ENCODE data around the gene IDH3G.

Gene IDH3G

GRCh38 chrX:153791104-153791852 is 2.9 kb downstream of the IDH3G start:
- no peak for DNase-seq (ENCODE audit: low read depth)

DNA sequence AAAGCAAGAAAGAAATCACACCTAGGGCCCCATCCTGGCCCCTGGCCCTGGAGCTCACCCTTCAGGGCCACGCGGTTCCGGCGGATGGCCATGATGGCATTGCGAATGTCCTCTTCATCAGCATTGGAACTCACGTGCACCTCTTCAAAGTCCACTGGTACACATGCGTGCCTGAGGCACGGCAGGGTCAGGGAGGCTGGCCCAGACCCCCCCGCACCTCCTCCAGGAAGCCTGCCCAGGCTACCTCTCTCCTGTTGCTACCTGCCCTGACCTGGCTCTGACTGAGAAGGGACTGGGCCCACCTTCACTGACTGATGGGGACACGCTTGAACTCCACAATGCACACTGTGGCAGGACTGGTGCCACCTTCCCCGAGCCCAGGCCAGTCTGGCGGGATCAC is 4.5 kb downstream of the IDH3G start:
- no peak for DNase-seq (ENCODE audit: low read depth)

- DNase-seq (ENCODE audit: low read depth): no peak
Measured at GRCh38 chrX:153786669-153787068, 7.5 kb downstream of the IDH3G start.

DNA sequence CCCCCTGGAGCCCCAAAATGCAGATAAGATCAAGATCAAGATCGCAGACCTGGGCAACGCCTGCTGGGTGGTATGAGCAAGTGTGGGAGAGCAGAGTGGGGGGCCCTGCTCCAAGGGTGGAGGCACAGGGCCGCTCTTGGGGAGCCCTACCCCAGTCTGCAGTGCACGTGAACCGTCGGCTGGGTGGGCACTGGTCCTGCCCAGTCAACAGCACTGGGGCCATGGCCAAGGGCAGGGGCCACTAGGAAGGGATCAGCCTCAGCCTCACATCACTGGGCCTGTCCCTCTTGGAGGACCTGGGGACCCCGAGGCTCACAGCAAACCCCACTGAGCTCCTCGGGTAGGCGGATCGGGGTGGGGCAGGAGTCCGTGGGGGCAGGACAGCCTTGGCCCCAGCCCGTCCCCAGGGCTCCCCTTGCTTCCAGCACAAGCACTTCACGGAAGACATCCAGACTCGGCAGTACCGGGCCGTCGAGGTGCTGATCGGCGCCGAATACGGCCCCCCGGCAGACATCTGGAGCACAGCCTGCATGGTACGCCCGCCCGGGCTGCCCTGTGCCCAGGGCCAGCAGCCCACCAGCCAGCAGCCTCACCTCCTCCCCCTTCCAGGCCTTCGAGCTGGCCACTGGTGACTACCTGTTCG is 9.7 kb downstream of the IDH3G start:
- DNase-seq (ENCODE audit: low read depth): no peak

DNA sequence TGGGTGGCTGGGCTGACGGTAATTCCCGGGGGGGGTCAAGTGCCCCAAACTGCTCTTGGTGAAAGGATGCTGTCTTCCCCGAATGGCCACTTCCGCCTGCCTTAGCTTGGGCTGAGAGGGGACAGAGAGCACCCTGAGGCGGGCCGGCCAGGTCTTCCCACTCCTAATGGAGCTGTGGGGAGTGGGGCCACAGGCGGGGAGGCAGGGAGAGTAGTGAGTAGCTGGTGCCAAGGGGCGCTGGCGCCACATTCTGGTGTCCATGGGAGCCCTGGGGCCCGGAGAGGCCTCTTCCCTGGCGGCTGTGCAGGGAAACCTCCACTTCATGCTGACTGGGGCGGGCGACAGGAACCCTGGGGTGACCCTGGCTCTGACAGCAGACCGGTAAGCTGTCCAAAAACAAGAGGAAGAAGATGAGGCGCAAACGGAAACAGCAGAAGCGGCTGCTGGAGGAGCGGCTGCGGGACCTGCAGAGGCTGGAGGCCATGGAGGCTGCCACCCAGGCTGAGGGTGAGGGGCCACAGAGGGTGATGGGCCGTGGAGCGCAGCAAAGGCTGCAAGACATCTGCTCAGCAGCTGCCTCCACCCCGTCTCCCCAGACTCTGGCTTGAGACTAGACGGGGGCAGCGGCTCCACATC is 10.7 kb downstream of the IDH3G start:
- no peak for DNase-seq (ENCODE audit: low read depth)

GRCh38 chrX:153782871-153783270 is 11.3 kb downstream of the IDH3G start:
- no peak for DNase-seq (ENCODE audit: low read depth)

DNA sequence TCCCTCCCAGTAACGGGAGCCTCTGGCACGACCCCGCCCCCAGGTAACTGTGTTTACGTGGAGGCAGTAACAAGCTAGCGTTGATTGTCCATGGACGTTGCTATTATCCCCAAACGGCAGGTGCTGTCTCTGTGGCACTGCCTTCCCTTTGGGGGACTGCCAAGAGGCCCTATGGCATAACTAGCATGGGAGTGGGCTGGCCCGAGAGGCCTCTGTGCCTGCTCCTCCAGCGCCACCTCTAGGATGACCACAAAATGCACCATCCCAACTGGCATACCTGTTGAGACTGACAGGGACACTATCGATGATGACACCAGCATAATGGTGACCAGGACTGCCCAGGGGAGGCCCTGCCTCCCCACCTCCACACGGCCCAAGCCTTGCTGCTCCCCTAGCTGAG is 11.9 kb downstream of the IDH3G start:
- DNase-seq (ENCODE audit: low read depth): no peak

DNA sequence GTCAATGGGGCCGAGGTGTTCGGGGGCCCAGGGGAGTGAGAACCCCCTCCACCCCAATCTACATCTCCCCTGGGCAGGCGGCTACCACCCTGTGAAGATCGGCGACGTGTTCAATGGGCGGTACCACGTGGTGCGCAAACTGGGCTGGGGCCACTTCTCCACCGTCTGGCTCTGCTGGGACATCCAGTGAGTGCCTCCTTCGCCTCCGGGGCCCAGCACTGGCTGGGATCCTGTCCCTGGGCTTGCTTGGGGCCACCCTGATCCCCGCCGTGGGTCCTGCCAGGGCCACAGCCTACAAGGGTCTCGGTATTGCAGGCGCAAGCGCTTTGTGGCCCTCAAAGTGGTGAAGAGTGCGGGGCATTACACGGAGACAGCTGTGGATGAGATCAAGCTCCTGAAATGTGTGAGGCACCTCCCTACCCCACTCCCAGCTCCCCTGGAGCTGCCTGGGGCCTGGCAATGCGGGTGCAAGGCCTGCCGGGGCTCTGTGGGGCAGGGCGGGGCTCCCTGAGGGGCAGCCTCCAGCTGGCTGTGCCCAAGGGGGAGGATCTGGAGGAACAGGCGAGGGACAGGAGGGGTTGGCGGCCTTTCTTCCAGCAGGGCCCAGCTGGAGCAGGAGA is 12.6 kb downstream of the IDH3G start:
- DNase-seq (ENCODE audit: low read depth): no peak

DNA sequence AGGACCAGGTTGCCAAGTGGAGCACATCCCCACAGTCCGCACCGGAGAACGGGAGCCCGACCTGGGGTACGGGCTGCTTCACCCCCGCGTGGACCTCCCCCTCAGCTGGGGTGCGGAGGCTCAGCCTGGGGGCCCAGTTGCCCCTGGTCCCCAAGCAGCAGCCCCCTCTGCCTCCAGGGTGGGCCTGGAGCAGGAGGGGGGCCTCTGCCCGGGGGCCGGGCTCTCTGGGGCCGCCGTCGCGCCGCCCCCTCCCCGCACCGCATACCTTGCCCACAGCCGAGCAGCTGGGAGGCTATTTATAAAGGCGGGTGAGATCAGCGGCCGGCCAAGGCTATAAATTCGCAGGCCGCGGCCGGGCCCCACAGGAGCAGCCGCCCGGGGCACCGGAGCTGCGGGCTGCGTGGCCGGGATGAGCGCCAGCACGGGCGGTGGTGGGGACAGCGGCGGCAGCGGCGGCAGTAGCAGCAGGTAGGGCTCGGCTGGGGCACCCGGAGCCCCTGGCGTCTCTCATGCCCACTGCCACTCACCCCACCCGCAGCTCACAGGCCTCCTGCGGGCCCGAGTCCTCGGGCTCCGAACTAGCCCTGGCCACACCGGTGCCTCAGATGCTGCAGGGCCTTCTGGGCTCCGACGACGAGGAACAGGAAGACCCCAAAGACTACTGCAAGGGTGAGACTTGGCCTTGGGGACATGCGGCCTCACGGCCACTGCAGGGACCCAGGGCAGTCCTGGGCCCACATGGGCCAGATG is 13.3 kb downstream of the IDH3G start, which contains the start of gene SRPK3:
Gene SRPK3, plus strand, starts transcription at position 364 of the 750 bp plus-strand sequence. Its CDS starts 46 bp downstream, at position 410.
- no peak for DNase-seq (ENCODE audit: low read depth)

GRCh38 chrX:153779891-153780677 is 14.1 kb downstream of the IDH3G start:
- DNase-seq (ENCODE audit: low read depth): no peak

GRCh38 chrX:153778684-153779101 is 15.5 kb downstream of the IDH3G start:
- DNase-seq (ENCODE audit: low read depth): no peak

GRCh38 chrX:153778181-153778580 is 16.0 kb downstream of the IDH3G start:
- DNase-seq (ENCODE audit: low read depth): no peak

DNA sequence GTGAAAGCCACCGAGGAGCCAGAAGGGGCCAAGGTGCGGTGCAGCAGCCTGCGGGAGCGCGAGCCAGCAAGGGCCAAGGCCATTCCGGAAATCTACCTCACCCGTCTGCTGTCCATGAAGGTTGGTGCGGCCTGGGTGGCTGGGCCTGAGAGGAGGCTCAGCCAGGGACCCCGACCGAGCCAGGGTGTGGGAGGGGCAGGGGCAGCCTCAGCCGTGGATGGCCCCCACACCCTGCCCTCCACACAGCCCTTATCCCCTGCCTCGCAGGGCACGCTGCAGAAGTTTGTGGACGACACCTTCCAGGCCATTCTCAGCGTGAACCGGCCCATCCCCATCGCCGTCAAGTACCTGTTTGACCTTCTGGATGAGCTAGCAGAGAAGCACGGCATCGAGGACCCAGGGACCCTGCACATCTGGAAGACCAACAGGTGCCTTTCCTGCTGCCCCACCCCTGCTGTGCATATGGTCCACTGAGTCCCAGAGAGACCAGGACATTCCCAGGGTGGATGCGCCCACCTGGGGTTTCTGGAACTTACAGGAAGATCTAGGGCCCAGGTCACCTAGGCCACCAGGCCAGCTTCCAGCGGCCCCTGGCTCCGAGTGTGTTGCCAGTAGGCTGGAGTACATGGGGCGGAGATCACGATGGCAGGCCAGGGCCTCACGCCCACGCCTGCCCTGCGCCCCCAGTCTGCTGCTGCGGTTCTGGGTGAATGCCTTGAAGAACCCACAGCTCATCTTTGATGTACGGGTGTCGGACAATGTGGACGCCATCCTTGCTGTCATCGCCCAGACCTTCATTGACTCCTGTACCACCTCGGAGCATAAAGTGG is 16.7 kb downstream of the IDH3G start:
- no peak for DNase-seq (ENCODE audit: low read depth)

GRCh38 chrX:153776611-153777045 is 17.5 kb downstream of the IDH3G start:
- no peak for DNase-seq (ENCODE audit: low read depth)

- no peak for DNase-seq (ENCODE audit: low read depth)
Measured at GRCh38 chrX:153776120-153776599, 18.0 kb downstream of the IDH3G start.

GRCh38 chrX:153775293-153776119 is 18.7 kb downstream of the IDH3G start:
- no peak for DNase-seq (ENCODE audit: low read depth)

DNA sequence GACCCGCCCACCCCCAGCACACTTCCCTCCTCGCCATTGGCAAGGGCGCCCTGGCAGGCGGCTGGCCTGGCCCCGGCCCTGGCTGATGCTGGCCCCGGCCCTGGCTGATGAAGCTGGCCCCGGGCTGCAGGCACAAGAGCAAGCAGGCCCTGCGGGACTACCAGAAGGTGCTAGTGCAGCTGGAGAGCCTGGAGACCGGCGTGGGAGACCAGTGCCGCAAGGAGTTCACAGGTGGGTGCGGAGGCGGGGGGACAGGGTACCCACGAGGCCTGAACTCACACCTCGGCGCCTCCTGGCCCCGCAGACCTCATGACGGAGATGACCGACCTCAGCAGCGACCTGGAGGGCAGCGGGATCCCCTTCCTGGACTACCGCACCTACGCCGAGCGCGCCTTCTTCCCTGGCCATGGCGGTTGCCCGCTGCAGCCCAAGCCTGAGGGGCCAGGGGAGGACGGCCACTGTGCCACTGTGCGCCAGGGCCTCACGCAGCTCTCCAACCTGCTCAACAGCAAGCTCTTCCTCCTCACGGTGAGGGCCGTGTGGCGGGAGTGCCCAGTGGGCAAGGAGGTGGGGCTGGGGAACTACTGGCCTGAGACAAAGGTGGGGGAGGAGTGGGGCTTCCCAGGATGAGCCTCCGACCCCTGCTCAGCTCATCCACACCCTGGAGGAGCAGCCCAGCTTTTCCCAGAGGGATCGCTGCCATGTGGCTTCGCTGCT is 19.4 kb downstream of the IDH3G start:
- DNase-seq (ENCODE audit: low read depth): no peak
